Caco-2 (cell line): ENCODE data around the gene CAPN15. TPM values are rescaled to one million over a fixed set of nuclear protein-coding genes. Genes with fewer than 3 reads are reported as not detected.

Experiments used
- BruUV-seq: library from RNA; stranded (reverse); fragments of 400-500 nt; replicated peaks from 2 replicates; lab custom pipeline; 2021; lab: Mats Ljungman, UMichigan
- CTCF ChIA-PET: fragments of 300-600 bp; sonication (Branson Sonifier 250); formaldehyde crosslinking; loops from one replicate; lab custom pipeline; 2022; ENCODE audit warnings: antibody characterized with exemption; lab: Charles Lee
- POLR2A ChIA-PET: fragments of 300-600 bp; sonication (Branson Sonifier 250); formaldehyde crosslinking; loops from one replicate; lab custom pipeline; 2022; ENCODE audit warnings: antibody characterized with exemption; lab: Charles Lee
- DNase-seq, 2 experiments: peaks; one replicate each; pipeline versions ENCODE4 v3.0.0 to v3.0.0-alpha.2; 2020 to 2022
- H3K27me3 ChIP-seq: replicated peaks from 2 replicates; pipeline ENCODE4 v1.6.0; 2011; ENCODE audit warnings: low read length; ENCODE audit not compliant: control insufficient read depth, insufficient read depth
- H3K36me3 ChIP-seq: 2 replicates; pipeline ENCODE4 v1.5.1; 2011; ENCODE audit warnings: low read length; ENCODE audit not compliant: control insufficient read depth, insufficient read depth
- H3K4me1 ChIP-seq: fragments of 250-450 bp; sonication (Bioruptor Pico); 2 replicates; pipeline ENCODE4 v1.5.1; 2020; ENCODE audit warnings: mild to moderate bottlenecking
- H3K4me3 ChIP-seq: 2 replicates; pipeline ENCODE4 v1.5.1; 2011; ENCODE audit warnings: low read depth, mild to moderate bottlenecking, control low read depth, low read length
- H3K9me3 ChIP-seq: fragments of 250-450 bp; sonication (Bioruptor Pico); 2 replicates; pipeline ENCODE4 v1.5.1; 2020; ENCODE audit warnings: mild to moderate bottlenecking, moderate library complexity
- H3K27ac Mint-ChIP-seq: one replicate; pipeline ENCODE4 v1.8.0; 2022; ENCODE audit warnings: mixed read lengths; ENCODE audit not compliant: unreplicated experiment
- H3K27me3 Mint-ChIP-seq: one replicate; pipeline ENCODE4 v1.8.0; 2022; ENCODE audit warnings: mixed read lengths; ENCODE audit not compliant: insufficient read depth, unreplicated experiment
- H3K36me3 Mint-ChIP-seq: one replicate; pipeline ENCODE4 v1.8.0; 2022; ENCODE audit warnings: mild to moderate bottlenecking, mixed read lengths; ENCODE audit not compliant: insufficient read depth, unreplicated experiment
- H3K4me1 Mint-ChIP-seq: one replicate; pipeline ENCODE4 v1.8.0; 2022; ENCODE audit warnings: low read depth, mixed read lengths; ENCODE audit not compliant: unreplicated experiment
- H3K4me3 Mint-ChIP-seq: one replicate; pipeline ENCODE4 v1.8.0; 2022; ENCODE audit warnings: mild to moderate bottlenecking, moderate library complexity, mixed read lengths; ENCODE audit not compliant: unreplicated experiment
- H3K9me3 Mint-ChIP-seq: one replicate; pipeline ENCODE4 v1.8.0; 2022; ENCODE audit warnings: mixed read lengths; ENCODE audit not compliant: unreplicated experiment
- CTCF ChIP-seq, 2 experiments: fragments of 200-600 bp in 1 of 2; IDR thresholded peaks; 1 replicate in 1 of 2; 2 replicates in 1 of 2; pipeline versions ENCODE4 v1.5.1 to v1.8.0; 2011 to 2022; ENCODE audit warnings: antibody characterized with exemption in 1 of 2, control low read depth in 1 of 2, inconsistent platforms in 1 of 2, low read depth in 1 of 2, low read length in 1 of 2, mild to moderate bottlenecking in 1 of 2, moderate library complexity in 1 of 2; ENCODE audit not compliant: insufficient read depth in 1 of 2, severe bottlenecking in 1 of 2, unreplicated experiment in 1 of 2
- intact Hi-C: fragments of 100-400 bp; cut with micrococcal nuclease; formaldehyde crosslinking; loops from one replicate; pipeline ENCODE4 v1.10.0; 2022; ENCODE audit not compliant: unreplicated experiment
- total RNA-seq: library from RNA; stranded (reverse); gene quantifications from 2 replicates; pipeline ENCODE4 v1.2.3, GENCODE V29; 2022

CAPN15 gene
- total RNA-seq, 1 experiment from 2014 or later: 85.3 TPM

- no peak for TF ChIP-seq CTCF (IDR thresholded peaks at IDR 0.05; ENCODE audit: insufficient read depth in 1 of 2, low read depth in 1 of 2, low read length in 1 of 2, severe bottlenecking in 1 of 2, unreplicated experiment in 1 of 2)
- H3K27me3 ChIP-seq: no peaks in the 10 kb centered on the region
- no peaks in the 10 kb centered on the region for H3K9me3 Mint-ChIP-seq
- ChIA-PET POLR2A (no interaction called here), CTCF (no interaction called here)
- no peaks in the 10 kb centered on the region for H3K4me1 Mint-ChIP-seq
- no peaks in the 10 kb centered on the region for H3K9me3 ChIP-seq
- H3K4me1 ChIP-seq: peaks cover 9% of the 10 kb centered on the region; the same call in 1 of the 2 replicates
- H3K4me3 ChIP-seq: no peak overlapping the region
- H3K36me3 Mint-ChIP-seq: peaks cover 5% of the 10 kb centered on the region
- no peaks in the 10 kb centered on the region for H3K27me3 Mint-ChIP-seq
- H3K27ac Mint-ChIP-seq: no peak overlapping the region
- no peaks in the 10 kb centered on the region for H3K36me3 ChIP-seq
- no TSS peak for BruUV-seq
- no peak overlapping the region for H3K4me3 Mint-ChIP-seq
- DNase-seq: no peak
- intact Hi-C loops: no loop called here
Measured at GRCh38 chr16:565419-566330, 38.2 kb downstream of the CAPN15 start.

- no peak for TF ChIP-seq CTCF (IDR thresholded peaks at IDR 0.05; ENCODE audit: insufficient read depth in 1 of 2, low read depth in 1 of 2, low read length in 1 of 2, severe bottlenecking in 1 of 2, unreplicated experiment in 1 of 2)
- no peak within 1 kb of the TSS for H3K4me3 ChIP-seq
- no peaks in the 10 kb centered on the region for H3K27me3 ChIP-seq
- H3K9me3 ChIP-seq: no peaks in the 10 kb centered on the region
- Mint-ChIP-seq H3K9me3 (no peaks in the 10 kb centered on the region), H3K27me3 (no peaks in the 10 kb centered on the region), H3K4me3 (no peak within 1 kb of the TSS), H3K36me3 (peaks cover 5% of the 10 kb centered on the region), H3K27ac (no peak within 1 kb of the TSS), H3K4me1 (peaks cover 10% of the 10 kb centered on the region)
- H3K4me1 ChIP-seq: peaks cover 9% of the 10 kb centered on the region; the same call in 1 of the 2 replicates
- no peak for DNase-seq
- ChIA-PET POLR2A (no interaction called here), CTCF (no interaction called here)
- no peaks in the 10 kb centered on the region for H3K36me3 ChIP-seq
- intact Hi-C loops: no loop called here
- no TSS peak for BruUV-seq
Measured at GRCh38 chr16:566475-567372, 39.2 kb downstream of the CAPN15 start, which contains the start of gene NHLRC4. TSS of gene NHLRC4 (plus strand) at chr16:567005. CDS start at chr16:568048, 1,043 bp downstream.
